GM19328 (cell line): Measurements from ENCODE around the gene ANKS1A.
"Not testable (repeated sequence)": the region's sequence is repeated elsewhere in the genome, so short reads cannot be mapped to it uniquely, and the experiment has no call there.

Source experiments
- ATAC-seq: cut with Tn5 transposase; IDR thresholded peaks from one replicate; pipeline ENCODE4 v1.9.1; 2021; ENCODE audit warnings: mild to moderate bottlenecking, moderate library complexity; ENCODE audit not compliant: unreplicated experiment

ANKS1A gene

DNA sequence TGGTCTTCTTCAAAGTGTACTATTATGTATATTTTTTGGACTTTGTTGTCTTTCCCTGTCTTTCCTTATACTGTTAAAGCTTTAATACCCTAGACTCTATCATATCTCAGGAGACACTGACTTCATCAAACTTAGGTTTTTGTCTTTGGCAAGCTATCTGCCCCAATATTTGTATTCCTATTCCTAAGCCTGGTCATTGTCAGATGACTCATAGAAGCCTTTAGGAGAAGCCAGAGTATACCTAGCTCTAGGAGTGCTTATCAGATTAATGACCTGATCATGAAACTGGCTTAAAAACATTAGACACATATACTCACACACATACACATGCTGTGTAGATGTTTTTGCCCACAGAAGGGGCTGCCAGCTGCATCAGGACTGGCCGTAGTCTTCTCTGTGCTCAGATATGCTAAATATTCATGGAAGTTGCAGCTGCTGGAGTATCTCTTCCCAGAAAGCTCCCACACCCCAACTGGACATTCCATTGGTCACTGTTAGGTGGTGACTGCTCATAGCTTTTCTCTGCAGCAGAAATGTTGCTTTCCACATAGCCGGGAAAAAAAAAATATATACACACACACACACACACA is 102.0 kb downstream of the ANKS1A start:
- ATAC-seq, result no peak

DNA sequence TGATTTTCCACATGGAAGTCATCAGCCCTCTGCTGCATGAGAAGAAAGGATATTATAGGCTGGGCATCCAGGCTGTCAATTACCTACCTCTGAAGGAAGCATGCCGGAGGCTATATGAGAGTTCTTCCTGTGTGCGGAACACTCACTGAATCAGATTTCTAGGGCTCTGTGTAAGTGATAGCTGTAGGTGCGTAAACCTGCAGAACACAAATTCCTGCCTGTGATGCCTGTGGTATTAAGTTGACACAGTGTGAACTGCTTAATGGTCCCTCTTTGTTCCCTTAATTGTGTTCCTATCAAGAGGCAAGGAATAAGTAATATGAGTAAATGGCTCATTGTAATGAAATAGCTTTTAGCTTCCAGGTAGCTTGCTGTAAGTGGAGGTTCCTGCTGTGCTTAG is 103.3 kb downstream of the ANKS1A start:
- ATAC-seq, result no peak

DNA sequence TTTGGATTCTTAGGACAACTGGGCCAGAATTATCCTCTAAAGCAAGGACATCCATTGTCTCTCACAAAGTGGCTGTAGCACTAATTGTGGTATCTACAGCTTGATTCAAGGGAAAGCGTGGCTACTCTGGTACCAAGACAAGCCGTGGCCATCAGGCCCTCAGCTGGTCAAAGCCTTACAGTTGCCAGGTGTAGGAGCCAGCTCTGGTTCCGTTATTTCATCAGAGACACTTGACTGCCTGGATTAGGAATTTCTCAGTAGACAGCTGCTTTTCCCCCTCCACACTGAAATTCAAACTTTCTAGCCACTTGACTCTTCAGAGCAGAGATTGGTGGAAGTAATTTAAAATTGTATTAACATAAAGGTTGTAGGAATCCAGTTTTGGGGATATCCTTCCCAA is 104.2 kb downstream of the ANKS1A start:
- no peak for ATAC-seq

DNA sequence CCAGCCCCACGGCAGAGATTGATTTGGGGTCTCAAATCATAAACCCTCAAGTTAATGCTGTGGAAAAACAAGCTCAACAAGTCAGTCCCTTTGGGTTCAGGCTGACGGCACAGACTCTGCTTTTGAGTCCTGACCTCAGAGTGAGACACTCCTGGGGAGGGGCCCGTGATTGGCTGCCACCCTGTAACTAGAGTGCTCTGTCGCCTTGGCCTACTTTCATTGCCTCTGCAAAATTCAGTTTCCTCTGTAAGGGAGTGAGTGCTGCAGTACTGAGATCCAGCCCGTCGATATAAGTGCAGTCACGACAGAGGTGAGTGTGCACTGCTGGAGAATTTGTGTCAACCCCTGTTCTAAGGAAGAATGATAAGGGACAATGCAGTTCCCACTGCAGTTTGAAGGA is 105.6 kb downstream of the ANKS1A start:
- ATAC-seq, result no peak

DNA sequence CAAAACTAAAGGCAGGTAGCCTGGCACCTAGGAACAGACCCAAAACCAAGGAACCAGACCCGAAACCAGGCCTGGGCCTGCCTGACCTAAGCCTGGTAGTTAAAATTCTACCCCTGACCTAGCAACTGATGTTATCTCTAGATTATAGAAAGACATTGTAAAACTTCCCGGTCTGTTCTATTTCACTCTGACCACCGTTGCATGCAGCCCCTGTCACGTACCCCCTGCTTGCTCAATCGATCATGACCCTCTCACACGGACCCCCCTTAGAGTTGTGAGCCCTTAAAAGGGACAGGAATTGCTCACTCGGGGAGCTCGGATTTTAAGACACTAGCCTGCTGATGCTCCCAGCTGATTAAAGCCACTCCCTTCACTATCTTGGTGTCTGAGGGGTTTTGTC is 109.4 kb downstream of the ANKS1A start:
- ATAC-seq, result not testable (repeated sequence)

DNA sequence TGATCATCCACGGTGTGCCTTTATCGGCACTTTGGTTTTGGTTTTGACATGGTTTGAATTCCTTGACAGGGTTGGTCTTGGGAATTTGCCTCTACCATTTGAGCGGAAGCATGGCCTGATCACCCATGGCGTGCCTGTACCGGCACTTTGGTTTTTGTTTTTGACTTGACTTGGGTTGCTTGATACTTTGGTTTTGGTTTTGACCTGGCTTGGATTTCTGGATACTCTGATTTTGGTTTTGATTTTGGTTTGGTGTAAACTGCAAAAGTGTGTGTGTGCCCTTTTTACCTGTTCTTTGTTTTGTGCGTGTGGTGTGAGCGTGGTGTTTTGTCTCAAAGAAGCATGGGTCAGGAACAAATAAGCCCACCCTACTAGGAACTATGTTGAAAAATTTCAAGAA is 110.1 kb downstream of the ANKS1A start:
- ATAC-seq, result not testable (repeated sequence)

DNA sequence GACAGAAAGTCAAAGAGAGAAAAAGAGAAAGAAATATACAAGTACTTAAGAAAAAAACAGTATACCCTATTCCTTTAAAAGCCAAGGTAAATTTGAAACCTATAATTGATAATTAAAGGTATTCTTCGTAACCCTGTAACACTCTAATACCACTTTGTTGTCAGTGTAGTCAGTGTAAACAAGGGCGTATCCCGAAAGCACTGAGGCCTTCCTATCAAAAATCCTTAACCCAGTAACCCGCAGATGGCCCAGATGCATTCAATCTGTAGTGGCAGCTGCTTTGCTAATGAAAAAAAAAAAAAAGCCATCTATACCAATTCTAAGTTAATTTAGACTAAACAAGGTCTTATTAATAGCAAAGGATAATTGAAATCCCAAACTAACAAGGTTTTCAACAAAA is 110.9 kb downstream of the ANKS1A start:
- not testable (repeated sequence) for ATAC-seq

DNA sequence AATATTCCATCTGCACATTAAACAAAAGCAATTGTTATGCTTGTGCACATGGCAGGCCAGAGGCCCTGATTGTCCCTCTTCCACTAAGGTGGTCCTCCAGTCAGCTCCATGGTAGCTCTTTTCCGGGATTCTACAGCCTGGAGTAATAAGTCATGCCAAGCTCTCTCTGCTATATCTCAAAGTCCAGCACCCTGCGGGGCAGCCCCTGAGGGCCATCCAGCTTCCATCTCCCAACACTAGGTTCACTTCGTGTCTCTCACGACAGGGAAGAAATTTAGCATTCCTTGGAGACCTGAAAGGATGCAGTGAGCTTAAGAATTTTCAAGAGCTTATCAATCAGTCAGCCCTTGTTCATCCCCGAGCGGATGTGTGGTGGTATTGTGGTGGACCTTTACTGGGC is 112.3 kb downstream of the ANKS1A start:
- not testable (repeated sequence) for ATAC-seq

DNA sequence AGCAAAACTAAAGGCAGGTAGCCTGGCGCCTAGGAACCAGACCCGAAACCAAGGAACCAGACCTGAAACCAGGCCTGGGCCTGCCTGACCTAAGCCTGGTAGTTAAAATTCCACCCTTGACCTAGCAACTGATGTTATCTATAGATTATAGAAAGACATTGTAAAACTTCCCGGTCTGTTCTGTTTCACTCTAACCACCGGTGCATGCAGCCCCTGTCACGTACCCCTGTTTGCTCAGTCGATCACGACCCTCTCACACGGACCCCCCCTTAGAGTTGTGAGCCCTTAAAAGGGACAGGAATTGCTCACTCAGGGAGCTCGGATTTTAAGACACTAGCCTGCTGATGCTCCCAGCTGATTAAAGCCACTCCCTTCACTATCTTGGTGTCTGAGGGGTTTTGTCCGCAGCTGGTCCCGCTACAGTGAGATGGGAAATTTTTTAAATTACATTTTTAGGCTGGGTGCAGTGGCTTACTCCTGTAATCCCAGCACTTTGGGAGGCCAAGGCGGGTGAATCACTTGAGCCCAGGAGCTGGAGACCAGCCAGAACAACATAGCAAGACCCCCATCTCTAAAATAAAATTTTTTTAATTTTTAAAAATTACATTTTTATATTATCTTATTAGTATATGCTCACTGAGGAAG is 115.0 kb downstream of the ANKS1A start:
- ATAC-seq, result not testable (repeated sequence)

DNA sequence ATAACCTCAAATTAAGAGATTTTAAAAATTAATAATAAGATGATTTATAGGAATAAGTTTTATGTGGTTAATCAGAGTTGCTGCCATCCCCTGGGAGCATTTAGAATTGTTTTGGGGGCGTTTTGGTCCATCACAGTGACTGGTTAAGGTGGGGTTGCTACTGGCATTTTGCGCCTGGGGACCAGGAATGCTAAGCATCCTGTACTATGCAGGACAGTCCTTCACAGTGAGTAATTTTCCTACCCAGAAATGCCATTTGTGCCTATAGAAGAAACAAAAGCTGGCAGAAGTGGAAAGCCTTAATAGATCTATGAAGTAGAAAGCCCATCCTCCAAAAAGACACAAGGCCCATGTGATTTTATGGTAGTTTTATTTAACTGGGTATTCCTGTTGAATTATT is 118.0 kb downstream of the ANKS1A start:
- ATAC-seq, result no peak

DNA sequence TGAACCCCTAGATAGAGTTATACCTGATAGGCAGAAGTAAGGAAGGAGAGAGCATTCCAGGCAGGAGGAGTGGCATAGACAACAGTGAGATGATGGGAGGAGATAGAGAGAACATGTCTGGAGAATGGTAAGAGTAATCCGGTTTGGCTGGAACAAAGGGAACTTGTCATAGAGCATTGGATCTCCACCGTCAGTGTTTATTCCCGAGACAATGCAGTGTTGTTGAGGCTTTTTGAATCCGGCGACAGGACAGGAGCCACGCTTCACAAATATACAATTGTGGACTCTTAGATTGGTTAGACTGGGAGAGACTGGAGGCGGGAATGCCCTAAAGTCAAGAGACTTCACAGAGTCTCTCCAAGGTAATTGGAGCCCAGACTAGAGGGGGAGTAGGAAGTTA is 119.8 kb downstream of the ANKS1A start:
- ATAC-seq, result no peak

DNA sequence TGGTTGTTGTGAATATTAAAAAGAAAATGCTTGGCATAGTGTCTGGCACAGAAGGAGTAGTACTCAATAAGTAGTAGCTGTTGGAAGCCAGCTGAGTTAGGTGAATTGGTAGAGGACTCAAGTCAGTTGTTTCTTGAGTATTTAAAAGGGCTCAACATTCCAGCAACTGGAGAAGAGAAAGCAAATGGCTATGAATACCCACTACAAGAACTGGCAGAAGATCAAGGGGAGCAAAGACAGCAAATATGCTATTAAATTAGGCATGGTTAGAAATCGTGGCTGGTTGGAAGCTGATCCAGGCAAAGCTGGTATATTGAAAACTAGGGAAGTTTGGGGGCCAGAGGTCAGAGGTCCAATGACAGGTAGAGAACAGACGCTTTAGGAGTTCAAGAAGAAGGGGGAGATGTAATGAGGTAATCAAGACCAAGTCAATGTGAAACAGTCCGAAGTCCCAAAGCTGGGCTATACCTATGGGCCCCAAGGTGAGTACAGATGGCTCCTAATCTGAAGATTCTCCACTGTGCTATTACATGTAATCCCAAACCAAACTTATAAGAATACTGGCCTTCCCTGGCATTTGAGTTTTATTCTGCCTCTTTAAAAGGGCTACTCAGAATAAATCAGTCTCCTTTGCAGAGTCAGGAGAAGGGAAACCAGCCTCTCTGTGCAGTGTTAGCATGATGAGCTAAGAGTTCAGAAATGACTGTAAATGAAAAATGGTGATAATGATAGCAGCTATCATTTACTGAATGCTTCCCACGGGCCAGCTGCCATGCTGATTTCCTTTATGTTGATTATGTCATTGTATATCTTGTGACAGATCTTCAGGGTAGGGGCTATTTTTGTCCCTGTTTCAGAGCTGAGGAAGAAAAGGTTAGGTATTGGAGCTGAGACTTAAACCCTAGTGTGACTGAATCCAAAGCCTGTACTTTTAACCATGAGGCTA is 122.3 kb downstream of the ANKS1A start:
- ATAC-seq, result no peak

DNA sequence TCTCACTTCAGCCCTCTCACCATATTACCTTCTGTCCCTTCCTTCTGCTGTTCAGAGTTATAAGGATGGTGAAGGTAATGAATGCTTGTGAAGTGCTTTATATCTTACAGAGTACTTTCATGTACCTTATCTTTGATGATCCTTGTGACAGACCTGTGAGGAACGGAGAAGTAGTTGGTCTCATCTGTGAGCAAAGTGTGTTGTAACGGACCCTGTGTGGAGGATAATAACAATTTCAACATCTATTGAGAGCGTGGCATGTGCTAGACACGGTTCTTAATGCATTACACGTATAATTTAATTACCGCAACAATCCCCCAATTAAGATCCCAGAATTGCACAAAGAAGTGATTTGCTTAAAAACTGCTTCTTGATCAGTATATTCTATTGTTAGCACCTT is 124.6 kb downstream of the ANKS1A start:
- ATAC-seq, result no peak

DNA sequence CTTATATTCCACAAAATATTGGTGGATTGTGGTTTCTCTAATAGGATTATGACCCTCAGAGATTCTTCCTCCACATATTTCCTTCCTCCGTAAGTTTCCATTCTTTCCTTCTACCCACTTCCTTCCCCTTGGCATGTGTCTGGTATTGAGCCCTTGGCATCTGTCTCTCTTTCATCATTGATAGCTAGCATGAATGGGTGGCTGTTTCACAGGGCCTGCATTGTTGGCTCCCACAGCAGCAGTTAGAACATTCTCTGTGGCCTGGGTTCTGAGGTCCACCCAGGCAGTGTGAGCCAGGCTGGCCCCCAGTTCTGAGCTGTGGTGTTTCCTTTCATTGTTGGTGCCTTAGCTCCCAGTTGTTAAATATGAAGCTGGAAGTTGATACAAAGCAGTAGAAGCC is 125.3 kb downstream of the ANKS1A start:
- no peak for ATAC-seq

DNA sequence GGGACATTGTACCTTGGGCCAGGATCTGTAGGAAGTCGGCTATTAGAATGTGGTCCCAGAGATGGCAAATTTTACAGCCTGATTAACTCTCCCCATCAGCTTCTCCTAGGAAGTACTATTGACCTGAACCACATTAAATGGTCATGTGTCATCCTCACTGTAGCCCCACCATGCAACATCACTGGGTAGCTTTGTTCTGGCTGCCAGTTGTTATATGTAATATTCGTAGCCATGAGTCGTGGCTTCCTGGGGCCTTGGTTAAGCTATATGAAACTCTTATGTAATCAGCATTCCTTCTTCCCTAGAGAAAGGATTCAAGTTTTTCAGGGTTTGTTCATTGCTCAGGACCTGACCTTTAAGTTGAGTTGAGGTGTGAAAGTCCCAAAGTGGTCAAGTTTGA is 125.7 kb downstream of the ANKS1A start:
- ATAC-seq, result no peak

DNA sequence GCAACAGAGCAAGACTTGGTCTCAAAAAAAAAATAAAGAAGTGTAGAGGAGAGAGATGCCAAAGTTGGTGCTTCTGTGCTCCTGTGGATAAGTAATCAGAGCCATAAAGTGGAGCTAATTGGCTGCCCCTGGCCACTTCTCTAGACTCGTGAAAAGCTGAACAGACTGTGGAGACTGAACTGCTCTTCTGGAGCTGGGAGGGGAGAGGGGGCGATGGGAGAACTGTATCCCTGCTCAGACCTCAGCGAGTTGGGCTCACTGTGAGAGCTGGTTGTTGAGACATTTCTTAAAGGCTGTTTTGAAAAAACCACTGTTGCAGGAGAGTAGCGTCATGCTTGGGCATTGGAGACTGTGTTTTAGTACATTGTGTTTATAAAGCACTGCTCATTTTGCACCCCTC is 126.4 kb downstream of the ANKS1A start:
- no peak for ATAC-seq

DNA sequence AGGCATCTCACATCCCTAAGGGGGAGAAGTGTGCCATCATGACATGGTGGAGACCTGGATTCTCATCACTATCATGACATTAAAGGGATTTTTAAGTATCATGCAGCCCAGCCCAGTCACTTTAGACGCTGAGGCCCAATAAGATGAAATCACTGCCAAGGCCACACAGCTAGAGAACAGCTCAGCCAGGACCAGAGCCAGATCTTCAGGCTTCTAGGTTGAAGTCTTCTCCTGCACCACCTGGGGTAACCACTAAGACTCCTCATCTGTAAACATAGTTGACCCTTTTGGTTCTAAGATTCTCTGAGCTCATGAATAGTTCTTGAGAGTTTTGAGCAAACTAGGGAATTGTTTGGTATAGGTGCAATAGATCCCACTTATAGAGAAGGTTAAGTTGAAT is 126.9 kb downstream of the ANKS1A start:
- ATAC-seq, result no peak

DNA sequence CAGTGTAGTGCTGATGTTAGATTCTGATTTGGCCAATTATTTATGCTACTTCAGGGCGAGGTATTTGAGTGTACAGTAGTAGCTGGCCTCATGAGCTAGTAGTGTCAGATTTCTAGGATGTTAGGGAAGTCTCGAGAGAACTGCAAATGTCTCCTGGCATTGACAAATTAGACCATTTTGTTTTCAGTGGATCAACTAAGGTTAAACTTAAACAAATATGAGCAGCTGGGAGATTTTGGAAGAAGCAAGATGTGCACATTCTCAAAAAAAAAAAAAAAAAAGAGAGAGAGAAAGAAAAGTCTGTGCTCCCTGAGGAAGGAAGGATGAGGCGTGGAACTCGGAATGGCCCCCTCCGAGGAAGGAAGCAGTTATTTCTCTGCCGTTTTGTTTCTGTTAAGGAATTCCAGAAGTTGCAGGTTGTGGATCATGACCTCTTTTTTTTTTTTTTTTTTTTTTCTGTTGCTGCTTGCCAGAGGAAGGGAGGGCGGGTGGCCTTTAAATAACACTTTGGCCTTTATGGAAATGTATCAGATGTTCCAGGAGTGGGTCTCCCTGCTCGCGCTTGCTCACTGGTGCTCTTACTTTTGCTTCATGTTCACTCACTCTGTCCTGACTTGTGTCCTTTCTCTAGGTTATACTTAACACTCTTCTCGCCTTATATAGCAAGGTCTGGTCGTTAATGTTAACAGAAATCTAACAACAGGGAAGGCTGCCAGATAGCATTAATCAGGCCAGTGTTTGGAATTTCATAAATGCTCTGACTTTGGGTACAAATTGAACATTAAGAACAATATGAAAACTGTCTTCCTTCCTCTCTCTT is 127.7 kb downstream of the ANKS1A start:
- ATAC-seq, result no peak

DNA sequence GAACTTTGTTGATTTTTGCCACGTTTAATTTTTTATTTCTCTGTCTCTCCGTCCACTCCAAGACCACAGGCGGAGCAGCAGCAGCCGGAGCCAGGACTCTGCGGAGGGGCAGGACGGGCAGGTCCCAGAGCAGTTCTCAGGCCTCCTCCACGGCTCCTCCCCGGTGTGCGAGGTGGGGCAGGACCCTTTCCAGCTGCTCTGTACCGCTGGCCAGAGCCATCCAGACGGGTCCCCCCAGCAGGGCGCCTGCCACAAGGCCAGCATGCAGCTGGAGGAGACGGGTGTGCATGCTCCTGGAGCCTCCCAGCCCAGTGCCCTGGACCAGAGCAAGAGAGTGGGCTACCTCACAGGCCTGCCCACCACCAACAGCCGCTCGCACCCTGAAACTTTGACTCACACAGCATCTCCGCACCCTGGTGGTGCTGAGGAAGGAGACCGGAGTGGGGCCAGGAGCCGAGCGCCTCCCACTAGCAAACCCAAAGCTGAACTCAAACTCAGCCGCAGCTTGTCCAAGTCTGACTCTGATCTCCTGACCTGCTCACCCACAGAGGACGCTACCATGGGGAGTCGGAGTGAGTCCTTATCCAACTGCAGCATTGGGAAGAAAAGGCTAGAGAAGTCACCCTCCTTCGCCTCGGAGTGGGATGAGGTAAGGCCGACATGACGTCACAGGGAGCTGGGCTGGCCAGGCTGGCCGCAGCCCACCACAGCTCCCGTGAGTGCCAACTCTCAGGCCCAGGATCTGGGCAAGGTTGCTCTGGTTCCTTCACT is 128.5 kb downstream of the ANKS1A start:
- no peak for ATAC-seq

DNA sequence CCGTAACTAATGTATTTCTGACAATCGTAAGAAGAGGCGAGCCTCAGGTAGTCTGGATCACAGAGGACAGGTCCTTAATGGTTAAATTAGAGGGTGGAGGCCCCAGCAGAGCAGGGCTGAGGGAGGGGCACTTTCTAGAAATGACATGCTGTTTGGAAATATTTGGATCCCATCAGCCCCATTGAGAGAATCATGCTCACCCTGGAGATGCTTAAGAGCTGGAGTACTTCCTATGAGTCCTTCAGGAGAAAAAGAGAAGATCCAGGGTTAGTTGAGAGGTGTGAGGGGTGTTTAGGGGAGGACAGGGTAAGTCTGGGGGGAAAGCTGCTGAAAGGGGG is 129.1 kb downstream of the ANKS1A start:
- no peak for ATAC-seq
